GM18517 (cell line): Measurements from ENCODE around the gene SPANXD.
"Not testable (repeated sequence)": the region's sequence is repeated elsewhere in the genome, so short reads cannot be mapped to it uniquely, and the experiment has no call there.

Experiments used
- ATAC-seq: cut with Tn5 transposase; IDR thresholded peaks from one replicate; pipeline ENCODE4 v1.9.1; 2021; ENCODE audit warnings: mild to moderate bottlenecking, moderate library complexity; ENCODE audit not compliant: unreplicated experiment

The SPANXD gene

DNA sequence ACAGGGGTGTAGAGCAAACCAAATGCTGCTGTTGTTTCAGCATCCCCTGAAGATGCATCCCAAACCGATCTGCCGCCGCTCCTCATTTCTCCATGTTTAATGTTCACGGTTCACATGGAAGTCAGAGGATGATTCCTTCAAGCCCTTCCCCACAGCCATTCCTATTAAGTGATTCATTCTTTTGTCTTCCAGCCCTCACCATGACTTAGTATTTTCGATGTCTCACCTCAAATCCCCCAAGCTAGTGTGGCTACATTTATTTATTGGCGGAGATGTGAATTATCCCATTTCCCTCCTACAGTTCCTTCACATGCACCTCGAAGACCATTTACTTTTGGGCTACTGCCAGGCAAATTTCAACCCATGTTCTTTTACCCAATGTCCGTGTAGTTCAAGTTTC, at the start of gene SPANXD:
Gene SPANXD, minus strand, starts transcription at position 101 of the 400 bp plus-strand sequence. CDS start 334 bp downstream, outside the sequence.
- ATAC-seq: not testable (repeated sequence)

DNA sequence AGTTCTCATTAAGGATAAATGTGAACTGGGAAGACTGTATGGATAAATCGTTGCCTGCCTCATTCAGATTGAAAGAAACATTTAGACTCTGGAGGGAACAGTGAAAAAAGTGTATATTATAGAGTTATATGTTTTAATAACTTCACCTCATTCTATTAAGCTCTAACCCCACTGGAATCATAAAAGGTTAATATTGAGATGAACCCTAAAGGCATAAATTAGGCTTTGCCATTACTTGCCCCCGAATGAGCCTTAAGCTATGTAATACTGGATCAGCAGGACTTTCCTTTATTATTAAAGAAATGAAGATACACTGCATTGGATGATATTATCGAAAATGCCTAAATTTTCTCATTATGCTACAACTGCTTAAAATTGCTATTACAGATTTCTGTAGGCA, 44.1 kb upstream of the SPANXD start:
- no peak for ATAC-seq

- ATAC-seq: no peak
Measured at GRCh38 chrX:141736656-141737055, 38.1 kb upstream of the SPANXD start.

DNA sequence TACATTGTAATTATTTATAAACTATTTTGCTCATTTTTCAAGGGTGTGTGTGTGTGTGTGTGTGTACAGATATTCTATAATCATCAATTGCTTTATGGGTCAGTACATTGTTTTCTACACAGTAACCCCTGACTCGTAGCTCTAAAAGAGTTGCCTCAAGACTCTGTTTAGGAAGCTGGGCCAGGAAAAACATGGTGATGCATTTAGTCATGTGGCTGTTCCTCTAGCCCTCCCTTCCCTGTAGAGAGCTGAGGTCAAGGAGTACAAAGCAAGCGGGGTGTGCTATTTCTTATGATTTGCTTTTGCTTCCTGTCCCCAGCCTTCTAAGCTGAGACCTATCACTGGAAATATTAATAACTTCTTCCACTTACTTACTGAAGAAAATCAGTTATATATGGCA, 34.8 kb upstream of the SPANXD start:
- no peak for ATAC-seq

DNA sequence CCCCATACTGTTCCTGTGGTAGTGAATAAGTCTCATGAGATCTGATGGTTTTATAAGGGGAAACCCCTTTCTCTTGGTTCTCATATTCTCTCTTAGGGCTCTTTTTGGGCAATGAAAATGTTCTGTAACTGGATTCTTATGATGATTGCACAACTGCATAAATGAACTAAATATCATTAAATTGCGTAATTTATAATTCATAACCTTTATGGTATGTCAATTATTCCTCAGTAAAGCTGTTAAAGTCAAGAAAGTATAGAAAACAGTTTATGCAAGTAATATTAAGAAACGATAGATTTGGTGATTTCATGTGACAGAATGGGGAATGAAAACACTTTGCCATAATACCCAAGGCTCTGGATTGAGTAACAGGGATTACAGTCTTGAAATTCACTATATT, 33.5 kb upstream of the SPANXD start:
- ATAC-seq: no peak

DNA sequence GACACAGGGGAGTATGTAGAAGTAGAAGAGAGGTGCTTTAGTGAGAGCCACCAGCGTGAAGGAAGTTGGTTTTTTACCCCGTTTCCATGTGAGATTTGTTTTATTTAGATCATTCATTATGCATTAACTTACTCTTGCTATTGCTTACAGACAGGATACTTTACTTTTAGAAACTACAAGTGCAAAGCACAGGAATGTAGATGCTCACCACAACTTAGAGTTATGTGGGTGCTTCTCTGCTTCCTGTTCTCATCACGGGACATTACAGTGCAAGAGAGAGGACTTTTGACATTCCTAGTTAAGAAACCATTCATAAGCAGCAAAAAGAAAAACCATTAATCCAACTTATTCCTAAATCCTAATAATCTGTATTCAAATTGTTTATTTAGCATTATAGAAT, 25.6 kb upstream of the SPANXD start:
- no peak for ATAC-seq

- no peak for ATAC-seq
Measured at GRCh38 chrX:141714680-141715079, 16.1 kb upstream of the SPANXD start.

DNA sequence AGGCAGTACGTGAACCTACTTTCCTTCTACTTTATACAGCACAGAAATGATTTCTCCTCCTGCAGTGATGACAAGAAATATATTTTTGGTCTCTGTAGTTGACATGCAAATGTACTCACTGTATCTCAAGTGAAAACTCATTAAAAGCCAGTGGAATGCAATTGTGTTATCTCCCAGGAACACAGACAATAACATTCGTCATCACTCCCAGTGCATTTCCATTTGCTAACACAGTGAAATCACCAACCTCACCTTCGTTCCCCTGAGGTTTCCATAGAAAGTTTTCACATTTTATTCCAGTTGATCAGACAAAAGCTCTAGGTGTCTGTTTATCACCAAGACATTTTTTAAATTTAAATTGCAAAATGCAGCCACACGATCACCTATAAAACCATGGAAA, 2.5 kb upstream of the SPANXD start:
- ATAC-seq: no peak

GRCh38 chrX:141673946-141674345, 24.6 kb downstream of the SPANXD start:
- ATAC-seq: no peak

- ATAC-seq: no peak
Measured at GRCh38 chrX:141669689-141670088, 28.9 kb downstream of the SPANXD start.

DNA sequence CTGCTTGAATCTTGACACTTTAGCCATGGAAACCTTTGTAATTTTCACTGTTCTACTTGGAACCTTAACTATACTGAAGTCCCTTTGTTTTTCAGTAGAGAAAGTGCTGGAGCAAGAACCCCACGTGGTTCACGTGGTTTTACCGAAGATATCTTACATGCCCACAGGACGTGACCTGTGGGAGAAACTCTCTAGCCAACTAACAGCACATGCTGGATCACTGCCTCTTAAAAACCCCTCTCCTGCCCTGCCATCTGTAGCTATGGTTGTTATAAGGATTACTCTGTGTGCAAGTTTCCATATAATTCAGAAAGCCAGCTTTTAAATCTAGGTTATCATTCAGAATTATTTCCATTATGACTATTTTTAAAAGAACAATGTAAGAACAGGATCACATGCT, 30.2 kb downstream of the SPANXD start:
- ATAC-seq: no peak

DNA sequence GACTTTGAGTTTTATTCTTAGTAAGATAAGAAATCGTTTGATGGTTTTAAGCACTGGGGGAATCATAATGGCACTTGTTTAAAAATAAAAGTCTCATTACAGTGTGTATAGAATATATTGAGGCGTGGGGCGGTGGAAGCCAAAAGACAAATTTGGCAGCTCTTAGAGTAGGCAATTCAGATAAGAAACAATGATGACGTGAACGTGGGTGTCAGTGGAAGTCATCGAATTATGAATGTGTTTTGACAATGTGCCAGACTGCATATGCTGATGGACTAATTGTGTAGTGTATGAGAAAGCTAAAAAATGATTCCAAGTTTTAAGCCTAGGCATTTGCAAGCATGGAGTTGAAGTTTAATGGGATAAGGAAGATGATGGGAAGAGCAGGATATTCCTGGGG, 35.8 kb downstream of the SPANXD start:
- ATAC-seq: no peak

- ATAC-seq: no peak
Measured at GRCh38 chrX:141652286-141652685, 46.3 kb downstream of the SPANXD start.
